ENCODE data around the gene EMILIN3.

EMILIN3 gene

GRCh38 chr20:41364967-41365765 lies 1.5 kb downstream of the EMILIN3 start:
- Histone ChIP-seq H3K36me3 (ENCODE audit: low read length) (no peaks in the 10 kb centered on the region), H3K27me3 (ENCODE audit: low read length) (no peaks in the 10 kb centered on the region), H3K9ac (ENCODE audit: low read length) (no peak overlapping the region), H2AFZ (ENCODE audit: low read depth, low read length, severe bottlenecking) (no peak overlapping the region), H3K4me2 (ENCODE audit: low read depth, low read length, poor library complexity, severe bottlenecking) (no peak overlapping the region), H3K27ac (ENCODE audit: low read depth, low read length) (no peak overlapping the region), H3K9me2 (replicated peaks; ENCODE audit: insufficient read depth, low read length) (no peaks in the 10 kb centered on the region), H3K4me3 (ENCODE audit: insufficient read depth, low read length, poor library complexity, severe bottlenecking) (no peak overlapping the region), H3K9me3 (ENCODE audit: insufficient read depth, low read length) (no peaks in the 10 kb centered on the region), H3F3A (ENCODE audit: insufficient read depth) (no peaks in the 10 kb centered on the region), H4K20me1 (ENCODE audit: low read depth, low read length) (no peaks in the 10 kb centered on the region), H3K79me2 (ENCODE audit: insufficient read depth, low read length) (no peaks in the 10 kb centered on the region)
- TF ChIP-seq CTCF (IDR thresholded peaks at IDR 0.05; ENCODE audit: insufficient read depth, low read length, poor library complexity, severe bottlenecking) (no peak), EZH2phosphoT487 (conservative IDR thresholded peaks at IDR 0.05; ENCODE audit: low read length) (no peak)

- Histone ChIP-seq H3F3A (ENCODE audit: insufficient read depth) (no peaks in the 10 kb centered on the region), H3K4me2 (ENCODE audit: low read depth, low read length, poor library complexity, severe bottlenecking) (no peak overlapping the region), H3K9ac (ENCODE audit: low read length) (no peak overlapping the region), H3K27me3 (ENCODE audit: low read length) (no peaks in the 10 kb centered on the region), H3K9me2 (replicated peaks; ENCODE audit: insufficient read depth, low read length) (no peaks in the 10 kb centered on the region), H3K27ac (ENCODE audit: low read depth, low read length) (no peak overlapping the region), H2AFZ (ENCODE audit: low read depth, low read length, severe bottlenecking) (no peak overlapping the region), H3K4me3 (ENCODE audit: insufficient read depth, low read length, poor library complexity, severe bottlenecking) (no peak overlapping the region), H3K9me3 (ENCODE audit: insufficient read depth, low read length) (no peaks in the 10 kb centered on the region), H3K79me2 (ENCODE audit: insufficient read depth, low read length) (no peaks in the 10 kb centered on the region), H4K20me1 (ENCODE audit: low read depth, low read length) (no peaks in the 10 kb centered on the region), H3K36me3 (ENCODE audit: low read length) (no peaks in the 10 kb centered on the region)
- TF ChIP-seq CTCF (IDR thresholded peaks at IDR 0.05; ENCODE audit: insufficient read depth, low read length, poor library complexity, severe bottlenecking) (no peak), EZH2phosphoT487 (conservative IDR thresholded peaks at IDR 0.05; ENCODE audit: low read length) (no peak)
Observed at GRCh38 chr20:41364236-41364855, 2.3 kb downstream of the EMILIN3 start.

- no peak overlapping the region for H2AFZ ChIP-seq (ENCODE audit: low read depth, low read length, severe bottlenecking)
- no peak for TF ChIP-seq EZH2phosphoT487 (conservative IDR thresholded peaks at IDR 0.05; ENCODE audit: low read length)
- no peak for TF ChIP-seq CTCF (IDR thresholded peaks at IDR 0.05; ENCODE audit: insufficient read depth, low read length, poor library complexity, severe bottlenecking)
- no peak overlapping the region for H3K9ac ChIP-seq (ENCODE audit: low read length)
Observed at GRCh38 chr20:41363601-41364000, 3.0 kb downstream of the EMILIN3 start.

More at GRCh38 chr20:41363601-41364000, 3.0 kb downstream of the EMILIN3 start:
- Histone ChIP-seq H3K9me3 (ENCODE audit: insufficient read depth, low read length) (no peaks in the 10 kb centered on the region), H3K79me2 (ENCODE audit: insufficient read depth, low read length) (no peaks in the 10 kb centered on the region), H3F3A (ENCODE audit: insufficient read depth) (no peaks in the 10 kb centered on the region), H3K36me3 (ENCODE audit: low read length) (no peaks in the 10 kb centered on the region), H4K20me1 (ENCODE audit: low read depth, low read length) (no peaks in the 10 kb centered on the region), H3K9me2 (replicated peaks; ENCODE audit: insufficient read depth, low read length) (no peaks in the 10 kb centered on the region), H3K27ac (ENCODE audit: low read depth, low read length) (no peak overlapping the region), H3K4me2 (ENCODE audit: low read depth, low read length, poor library complexity, severe bottlenecking) (no peak overlapping the region), H3K27me3 (ENCODE audit: low read length) (no peaks in the 10 kb centered on the region), H3K4me3 (ENCODE audit: insufficient read depth, low read length, poor library complexity, severe bottlenecking) (no peak overlapping the region)

Measured in SU-DHL-6 (cell line).